Activated T-helper 1 cell treated with Interleukin-2 at 50 U/mL for 16 hours (primary cell): Measurements from ENCODE around the gene FAM169A.
"Not testable (repeated sequence)": the region's sequence is repeated elsewhere in the genome, so short reads cannot be mapped to it uniquely, and the experiment has no call there.

Source experiments
- DNase-seq: peaks from one replicate; pipeline ENCODE4 v3.0.0-alpha.2; 2020; ENCODE audit warnings: low read depth

FAM169A gene, protein sequence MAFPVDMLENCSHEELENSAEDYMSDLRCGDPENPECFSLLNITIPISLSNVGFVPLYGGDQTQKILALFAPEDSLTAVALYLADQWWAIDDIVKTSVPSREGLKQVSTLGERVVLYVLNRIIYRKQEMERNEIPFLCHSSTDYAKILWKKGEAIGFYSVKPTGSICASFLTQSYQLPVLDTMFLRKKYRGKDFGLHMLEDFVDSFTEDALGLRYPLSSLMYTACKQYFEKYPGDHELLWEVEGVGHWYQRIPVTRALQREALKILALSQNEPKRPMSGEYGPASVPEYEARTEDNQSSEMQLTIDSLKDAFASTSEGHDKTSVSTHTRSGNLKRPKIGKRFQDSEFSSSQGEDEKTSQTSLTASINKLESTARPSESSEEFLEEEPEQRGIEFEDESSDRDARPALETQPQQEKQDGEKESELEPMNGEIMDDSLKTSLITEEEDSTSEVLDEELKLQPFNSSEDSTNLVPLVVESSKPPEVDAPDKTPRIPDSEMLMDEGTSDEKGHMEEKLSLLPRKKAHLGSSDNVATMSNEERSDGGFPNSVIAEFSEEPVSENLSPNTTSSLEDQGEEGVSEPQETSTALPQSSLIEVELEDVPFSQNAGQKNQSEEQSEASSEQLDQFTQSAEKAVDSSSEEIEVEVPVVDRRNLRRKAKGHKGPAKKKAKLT

DNA sequence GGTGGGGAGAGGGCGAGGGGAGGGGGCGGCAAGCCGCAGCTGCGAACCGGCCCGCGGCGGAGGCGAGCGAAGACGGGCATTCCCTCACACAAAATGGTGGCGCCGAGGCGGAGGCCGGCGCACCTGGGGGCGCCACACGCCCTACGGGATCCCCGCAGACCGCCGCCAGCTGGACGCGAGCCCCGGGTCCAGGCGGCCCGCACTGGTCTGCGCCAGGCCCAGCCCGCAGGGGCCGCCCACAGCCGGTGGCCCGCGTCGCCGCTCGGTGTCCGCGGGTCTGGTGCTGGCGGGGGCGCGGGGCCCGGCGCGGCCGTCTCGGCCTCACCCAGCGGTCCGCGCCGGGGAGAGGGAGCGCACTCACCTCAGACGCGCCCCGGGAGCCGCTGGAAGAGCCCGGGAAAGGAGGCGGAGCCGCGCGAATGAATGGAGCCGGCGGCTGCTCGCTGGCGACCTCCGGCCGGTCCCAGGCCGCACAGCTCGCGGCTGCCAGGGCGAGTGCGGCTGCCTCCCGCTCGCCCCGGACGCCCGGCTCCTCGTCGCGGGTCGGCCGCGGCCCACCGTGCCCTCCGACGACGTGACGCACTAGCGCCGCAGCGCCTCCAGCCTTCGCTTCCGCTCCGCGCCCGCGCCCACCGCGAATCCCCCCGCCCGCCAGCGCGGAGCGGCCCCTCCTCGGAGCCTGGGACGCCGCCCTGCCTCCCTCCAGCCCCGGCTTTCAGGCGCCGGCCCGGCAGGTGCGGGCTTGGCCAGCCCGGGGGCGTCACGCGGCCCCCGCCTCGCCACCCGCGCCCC, at the start of gene FAM169A:
Gene FAM169A, minus strand, starts transcription at position 584 of the 792 bp plus-strand sequence. CDS start 24,711 bp downstream, outside the sequence.
- DNase-seq: peak; percentile 29

GRCh38 chr5:74915488-74915887, 49.3 kb upstream of the FAM169A start:
- no peak for DNase-seq

- not testable (repeated sequence) for DNase-seq
Observed at GRCh38 chr5:74911421-74911820, 45.2 kb upstream of the FAM169A start.

DNA sequence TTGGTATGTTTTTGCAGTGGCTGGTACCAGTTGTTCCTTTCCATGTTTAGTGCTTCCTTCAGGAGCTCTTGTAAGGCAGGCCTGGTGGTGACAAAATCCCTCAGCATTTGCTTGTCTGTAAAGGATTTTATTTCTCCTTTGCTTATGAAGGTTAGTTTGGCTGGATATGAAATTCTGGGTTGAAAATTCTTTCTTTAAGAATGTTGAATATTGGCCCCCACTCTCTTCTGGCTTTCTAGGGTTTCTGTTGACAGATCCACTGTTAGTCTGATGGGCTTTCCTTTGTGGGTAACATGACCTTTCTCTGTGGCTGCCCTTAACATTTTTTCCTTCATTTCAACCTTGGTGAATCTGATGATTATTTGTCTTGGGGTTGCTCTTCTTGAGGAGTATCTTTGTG, 43.7 kb upstream of the FAM169A start:
- not testable (repeated sequence) for DNase-seq

DNA sequence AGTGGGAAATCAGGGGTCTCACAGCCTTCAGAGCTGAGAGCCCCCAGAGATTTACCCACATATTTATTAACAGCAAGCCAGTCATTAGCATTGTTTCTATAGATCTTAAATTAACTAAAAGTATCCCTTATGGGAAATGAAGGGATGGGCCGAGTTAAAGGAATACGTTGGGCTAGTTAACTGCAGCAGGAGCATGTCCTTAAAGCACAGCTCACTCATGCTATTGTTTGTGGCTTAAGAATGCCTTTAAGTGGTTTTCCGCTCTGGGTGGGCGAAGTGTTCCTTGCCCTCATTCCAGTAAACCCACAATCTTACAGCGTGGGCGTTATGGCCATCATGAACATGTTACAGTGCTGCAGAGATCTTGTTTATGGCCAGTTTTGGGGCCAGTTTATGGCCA, 42.0 kb upstream of the FAM169A start:
- not testable (repeated sequence) for DNase-seq

GRCh38 chr5:74904713-74905112, 38.5 kb upstream of the FAM169A start:
- DNase-seq: not testable (repeated sequence)

DNA sequence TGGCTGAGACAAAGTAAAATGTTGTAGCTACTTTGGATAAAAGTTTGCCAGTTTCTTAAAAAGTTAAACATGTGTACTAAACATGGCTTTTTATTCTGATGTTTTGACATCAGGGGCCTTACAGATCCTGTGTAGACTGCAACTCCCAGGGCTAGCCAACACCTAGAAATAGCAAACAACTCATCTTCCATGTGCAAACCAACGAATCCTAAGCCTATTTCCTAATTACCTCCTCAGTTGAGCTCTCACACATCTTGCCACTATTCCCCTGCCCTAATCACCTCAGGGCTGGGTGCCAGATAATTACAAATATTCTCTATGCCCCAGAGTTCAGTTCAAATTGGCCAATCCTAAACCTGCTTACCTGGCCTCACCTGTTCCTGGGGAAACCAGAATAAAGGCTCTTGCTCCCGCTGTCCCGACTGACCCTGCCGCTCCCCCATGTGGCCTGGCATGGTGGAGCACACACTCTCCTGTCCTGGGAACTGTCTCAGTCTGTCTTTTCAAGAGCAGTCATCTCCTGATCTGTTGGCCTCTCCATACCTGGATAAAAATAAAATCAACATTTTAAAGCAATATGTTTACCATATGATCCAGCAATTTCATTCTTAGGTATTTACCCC, 37.1 kb upstream of the FAM169A start:
- DNase-seq: no peak

DNA sequence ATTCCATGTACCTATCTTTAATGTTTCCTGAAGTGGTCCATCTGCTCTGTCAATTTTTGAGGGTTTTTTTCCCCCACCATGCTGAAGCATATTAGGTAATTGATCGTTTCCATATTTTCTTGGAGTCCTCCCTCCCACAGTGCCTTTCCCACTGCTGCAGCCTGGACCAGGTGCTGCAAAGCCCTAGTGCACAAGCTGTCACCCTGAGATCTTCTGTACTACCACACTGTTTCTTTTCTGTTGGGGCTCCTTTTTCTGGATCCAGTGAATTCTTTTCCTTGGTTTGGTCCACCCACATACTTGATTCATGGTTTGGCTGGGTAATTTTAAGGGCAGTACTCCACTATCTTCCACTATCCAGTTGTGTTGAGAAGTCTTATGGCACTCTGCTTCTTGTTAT, 30.9 kb upstream of the FAM169A start:
- DNase-seq: no peak

- no peak for DNase-seq
Observed at GRCh38 chr5:74895906-74896305, 29.7 kb upstream of the FAM169A start.

- DNase-seq: no peak
Observed at GRCh38 chr5:74894351-74894750, 28.2 kb upstream of the FAM169A start.

DNA sequence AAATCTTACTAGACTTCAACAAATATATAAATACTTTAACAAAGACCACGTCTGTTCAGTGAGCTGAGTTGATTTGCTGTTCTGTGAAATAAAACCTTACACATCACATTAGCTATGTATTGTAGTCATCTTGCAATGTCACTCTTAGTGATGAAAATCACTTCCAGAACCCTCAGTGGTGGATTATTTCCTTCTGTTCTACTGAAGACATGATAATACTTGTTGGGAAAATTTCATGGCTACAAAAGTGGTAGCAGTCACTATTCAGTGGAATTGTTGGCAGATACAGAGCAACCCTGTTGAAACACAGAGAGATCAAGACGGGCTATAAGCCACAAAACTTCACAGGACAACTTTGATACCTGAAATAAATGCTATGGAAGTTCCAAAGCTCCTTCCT, 26.7 kb upstream of the FAM169A start:
- no peak for DNase-seq

DNA sequence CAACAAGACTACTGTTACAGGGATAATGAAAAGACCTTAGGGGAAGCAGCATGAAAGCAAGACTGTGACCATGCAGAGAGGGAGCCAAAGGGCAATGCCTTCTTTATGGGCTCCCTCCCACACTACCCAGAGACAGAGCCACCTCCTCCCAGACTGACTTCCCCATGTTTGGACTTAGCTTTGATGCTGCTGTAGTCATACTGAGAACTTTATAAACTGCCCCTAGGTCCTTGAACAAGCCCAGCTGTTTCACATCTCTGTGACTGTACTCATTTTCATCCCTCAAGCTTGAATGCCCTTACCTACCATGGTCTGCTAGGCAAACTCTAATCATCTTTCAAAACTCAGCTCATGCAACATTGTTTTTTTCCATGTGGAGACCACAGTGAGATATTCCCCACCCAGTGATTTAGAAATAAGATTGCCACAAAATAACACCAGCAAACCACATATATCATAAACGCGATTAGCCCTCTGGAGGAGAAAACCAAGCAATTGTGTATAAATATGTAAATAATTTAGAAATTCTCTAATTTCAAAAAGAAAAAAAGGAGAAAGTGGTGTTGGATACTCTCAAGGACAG, 23.4 kb upstream of the FAM169A start:
- no peak for DNase-seq

DNA sequence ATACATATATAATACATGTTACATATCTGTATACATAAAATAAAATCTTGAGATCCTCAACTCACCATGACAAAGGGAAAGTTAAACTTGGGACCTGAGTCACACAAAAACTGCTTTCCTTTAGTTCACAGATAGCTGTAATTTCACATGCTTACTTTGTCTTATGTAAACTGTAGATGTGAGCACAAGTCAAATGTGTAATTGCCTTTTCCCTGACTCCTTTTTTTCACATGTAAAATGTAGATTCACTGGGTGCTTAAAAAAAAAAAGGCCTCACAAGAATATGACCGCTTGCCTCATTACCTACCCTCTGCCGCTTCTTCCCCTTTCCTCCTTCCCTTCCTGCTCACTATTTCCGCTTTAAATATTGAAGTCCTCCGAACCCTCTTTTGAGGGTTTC, 21.9 kb upstream of the FAM169A start:
- DNase-seq: no peak

DNA sequence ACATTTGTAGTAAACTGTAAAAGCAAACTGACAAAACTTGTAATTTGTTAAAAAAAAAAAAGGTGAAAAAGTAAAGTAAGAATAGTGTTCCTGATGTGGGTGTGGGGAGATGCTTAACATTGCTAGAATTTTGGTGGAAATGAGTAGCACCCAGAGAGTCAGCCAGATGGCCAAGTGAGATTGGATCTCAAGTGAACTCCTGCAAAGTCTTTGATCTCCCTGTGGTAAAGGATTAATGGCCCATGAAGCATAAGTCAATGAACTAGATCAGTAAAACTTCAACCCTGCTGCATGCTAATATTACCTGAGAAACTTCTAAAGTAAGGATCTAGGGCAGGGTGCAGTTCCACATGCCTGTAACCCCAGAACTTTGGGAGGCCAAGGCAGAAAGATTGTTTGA, 19.0 kb upstream of the FAM169A start:
- no peak for DNase-seq

DNA sequence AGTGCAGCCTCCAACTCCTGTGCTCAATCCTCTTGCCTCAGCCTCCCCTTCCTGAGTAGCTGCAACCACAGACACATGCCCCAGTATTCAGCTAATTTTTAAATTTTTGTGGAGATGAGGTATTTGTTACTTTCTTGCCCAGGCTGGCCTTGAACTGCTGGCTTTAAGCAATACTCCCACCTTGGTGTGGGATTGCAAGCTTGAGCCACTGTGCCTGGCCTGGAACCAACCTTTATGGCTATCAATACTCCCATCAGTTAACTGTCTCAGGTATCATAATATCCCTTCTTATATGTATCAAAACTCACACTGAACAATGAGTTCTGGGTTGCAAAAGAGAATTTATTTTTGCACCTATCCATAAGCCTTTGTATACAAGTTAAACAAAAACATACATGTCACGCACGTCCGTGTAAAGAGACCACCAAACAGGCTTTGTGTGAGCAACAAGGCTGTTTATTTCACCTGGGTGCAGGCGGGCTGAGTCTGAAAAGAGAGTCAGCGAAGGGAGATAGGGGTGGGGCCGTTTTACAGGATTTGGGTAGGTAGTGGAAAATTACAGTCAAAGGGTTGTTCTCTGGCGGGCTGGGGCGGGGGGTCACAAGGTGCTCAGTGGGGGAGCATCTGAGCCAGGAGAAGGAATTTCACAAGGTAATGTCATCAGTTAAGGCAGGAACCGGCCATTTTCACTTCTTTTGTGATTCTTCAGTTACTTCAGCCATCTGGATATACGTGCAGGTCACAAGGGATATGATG, 16.4 kb upstream of the FAM169A start:
- DNase-seq: not testable (repeated sequence)

DNA sequence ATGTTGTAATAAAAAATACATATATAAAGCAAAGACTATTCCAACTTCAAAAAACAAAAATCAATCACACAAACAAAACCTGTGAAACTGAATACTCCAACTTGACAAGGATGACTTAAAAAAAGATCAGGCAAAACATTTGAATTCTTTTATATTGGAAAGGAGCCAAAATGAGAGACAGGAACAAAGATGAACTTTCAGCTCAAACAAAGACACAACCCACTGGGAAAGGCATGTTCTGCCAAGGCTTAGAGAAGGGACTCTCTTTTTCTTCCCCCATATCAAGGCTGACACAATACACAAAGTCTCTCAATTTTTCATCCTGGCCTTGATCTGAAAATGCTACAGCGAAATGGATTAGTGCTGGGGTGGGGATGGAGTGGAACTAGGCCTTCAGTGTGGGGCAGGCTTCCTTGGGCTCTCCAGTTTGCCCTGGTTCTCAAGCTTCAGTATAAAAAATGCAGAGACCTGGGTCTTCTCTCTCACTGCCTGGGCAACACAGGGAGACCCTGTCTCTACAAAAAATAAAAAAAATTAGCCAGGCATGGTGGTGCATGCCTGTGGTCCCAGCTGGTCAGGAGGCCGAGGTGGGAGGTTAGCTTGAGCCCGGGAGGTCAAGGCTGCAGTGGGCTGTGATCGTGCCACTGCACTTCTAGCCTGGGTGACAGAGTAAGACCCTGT, 11.6 kb upstream of the FAM169A start:
- DNase-seq: no peak

- no peak for DNase-seq
Observed at GRCh38 chr5:74875994-74876791, 10.0 kb upstream of the FAM169A start.

DNA sequence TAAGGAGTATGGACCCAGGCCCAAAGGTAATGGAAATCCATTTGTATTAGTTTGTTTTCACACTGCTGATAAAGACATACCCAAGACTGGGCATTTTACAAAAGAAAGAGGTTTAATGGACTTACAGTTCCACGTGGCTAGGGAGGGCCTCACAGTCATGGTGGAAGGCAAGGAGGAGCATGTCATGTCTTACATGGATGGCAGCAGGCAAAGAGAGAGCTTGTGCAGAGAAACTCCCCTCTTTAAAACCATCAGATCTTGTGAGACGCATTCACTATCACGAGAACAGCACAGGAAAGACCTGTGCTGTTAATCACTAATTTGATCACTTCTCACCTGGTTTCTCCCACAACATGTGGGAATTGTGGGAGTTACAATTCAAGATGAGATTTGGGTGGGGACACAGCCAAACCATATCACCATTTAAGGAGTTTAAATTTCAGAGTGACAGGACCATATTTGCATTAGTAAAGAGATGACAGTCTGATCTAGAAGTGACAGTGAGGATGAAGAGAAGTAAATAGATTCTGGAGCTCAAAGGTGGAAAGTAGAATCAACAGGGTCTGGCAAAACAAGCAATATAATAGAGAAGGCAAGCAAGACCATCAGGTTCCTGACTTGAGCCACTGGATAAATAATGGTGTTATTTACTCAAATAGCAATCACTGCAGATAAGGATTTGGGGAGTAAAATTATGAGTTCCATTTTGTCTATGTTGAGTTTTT, 7.5 kb upstream of the FAM169A start:
- DNase-seq: no peak
